Measurements from ENCODE around the gene MDK.

GRCh38 chr11:46370253-46370652, 11.2 kb upstream of the MDK start:
- TF ChIP-seq, protein P1, sequence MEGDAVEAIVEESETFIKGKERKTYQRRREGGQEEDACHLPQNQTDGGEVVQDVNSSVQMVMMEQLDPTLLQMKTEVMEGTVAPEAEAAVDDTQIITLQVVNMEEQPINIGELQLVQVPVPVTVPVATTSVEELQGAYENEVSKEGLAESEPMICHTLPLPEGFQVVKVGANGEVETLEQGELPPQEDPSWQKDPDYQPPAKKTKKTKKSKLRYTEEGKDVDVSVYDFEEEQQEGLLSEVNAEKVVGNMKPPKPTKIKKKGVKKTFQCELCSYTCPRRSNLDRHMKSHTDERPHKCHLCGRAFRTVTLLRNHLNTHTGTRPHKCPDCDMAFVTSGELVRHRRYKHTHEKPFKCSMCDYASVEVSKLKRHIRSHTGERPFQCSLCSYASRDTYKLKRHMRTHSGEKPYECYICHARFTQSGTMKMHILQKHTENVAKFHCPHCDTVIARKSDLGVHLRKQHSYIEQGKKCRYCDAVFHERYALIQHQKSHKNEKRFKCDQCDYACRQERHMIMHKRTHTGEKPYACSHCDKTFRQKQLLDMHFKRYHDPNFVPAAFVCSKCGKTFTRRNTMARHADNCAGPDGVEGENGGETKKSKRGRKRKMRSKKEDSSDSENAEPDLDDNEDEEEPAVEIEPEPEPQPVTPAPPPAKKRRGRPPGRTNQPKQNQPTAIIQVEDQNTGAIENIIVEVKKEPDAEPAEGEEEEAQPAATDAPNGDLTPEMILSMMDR (IDR thresholded peaks at IDR 0.05): no peak
- no peak for TF ChIP-seq POLR2A (IDR thresholded peaks at IDR 0.05)
- no peak for TF ChIP-seq POLR2AphosphoS5 (IDR thresholded peaks at IDR 0.05)
- TF ChIP-seq EP300 (IDR thresholded peaks at IDR 0.05; ENCODE audit: low read depth): no peak

Data from transverse colon (tissue), 4 donors.